Measurements from ENCODE around the gene NRK.
"Not testable (repeated sequence)": the region's sequence is repeated elsewhere in the genome, so short reads cannot be mapped to it uniquely, and the experiment has no call there.

Gene NRK

DNA sequence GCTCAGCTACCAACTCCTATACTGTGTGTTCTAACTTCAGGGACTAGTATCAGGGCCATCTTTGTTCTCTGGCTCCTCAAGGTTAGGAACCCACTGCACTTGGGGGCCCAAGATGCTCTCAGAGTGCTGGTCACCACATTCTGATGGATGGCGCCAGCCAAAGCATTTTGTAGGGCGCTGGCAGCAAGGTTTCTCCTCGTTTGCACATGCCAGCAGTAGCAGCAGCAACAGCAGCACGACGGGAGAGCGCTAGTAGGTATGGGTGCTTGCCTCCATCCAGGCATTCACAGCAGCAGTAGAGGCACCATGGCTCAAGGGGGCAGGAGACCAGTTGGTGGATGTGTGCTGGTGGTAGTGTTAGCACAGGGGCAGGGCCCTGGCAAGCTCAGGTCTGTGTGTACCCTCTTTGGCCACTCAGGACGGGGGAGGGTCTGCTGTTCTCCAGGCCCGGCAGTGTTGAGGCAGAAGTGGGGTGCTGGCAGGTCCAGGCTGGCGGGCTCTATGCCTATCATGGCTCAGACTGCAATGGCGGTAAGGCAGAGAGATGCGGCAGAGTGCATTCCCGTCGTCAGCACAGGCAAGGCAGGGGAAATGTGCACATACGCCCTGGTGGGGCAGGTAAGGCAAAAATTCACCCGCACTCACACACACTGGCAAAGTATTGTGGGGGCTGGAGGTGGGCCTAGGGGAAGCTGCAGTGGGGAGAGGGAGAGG is 159.6 kb downstream of the NRK start:
- Histone ChIP-seq H2AFZ (ENCODE audit: low read length, unreplicated experiment) (no peak overlapping the region), H3K27ac (ENCODE audit: low read depth, low read length) (no peak overlapping the region), H3K27me3 (ENCODE audit: insufficient read depth, low read length) (no peaks in the 10 kb centered on the region), H3K4me1 (ENCODE audit: control insufficient read depth, insufficient read depth, low read length, unreplicated experiment) (no peaks in the 10 kb centered on the region), H3K4me3 (ENCODE audit: low read depth, low read length) (no peak overlapping the region), H3K79me2 (ENCODE audit: control insufficient read depth, insufficient read depth, low read length, unreplicated experiment) (no peaks in the 10 kb centered on the region), H3K36me3 (ENCODE audit: insufficient read depth, low read length) (no peaks in the 10 kb centered on the region)

DNA sequence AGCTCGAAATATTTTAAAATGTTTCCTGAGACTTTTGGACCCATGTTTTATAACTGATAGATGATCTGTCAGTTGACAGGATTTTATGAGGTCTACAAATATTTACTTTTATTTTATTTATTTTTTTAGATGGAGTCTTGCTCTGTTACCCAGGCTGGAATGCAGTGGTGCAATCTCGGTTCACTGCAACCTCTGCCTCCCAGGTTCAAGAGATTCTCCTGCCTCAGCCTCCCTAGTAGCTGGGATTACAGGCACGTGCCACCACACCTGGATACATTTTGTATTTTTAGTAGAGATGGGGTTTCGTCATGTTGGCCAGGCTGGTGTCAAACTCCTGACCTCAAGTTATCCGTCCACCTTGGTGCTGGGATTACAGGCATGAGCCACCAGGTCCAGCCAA is 166.1 kb downstream of the NRK start:
- not testable (repeated sequence) for H2AFZ ChIP-seq (ENCODE audit: low read length, unreplicated experiment); H3K36me3 ChIP-seq (ENCODE audit: insufficient read depth, low read length); H3K4me3 ChIP-seq (ENCODE audit: low read depth, low read length); H3K27me3 ChIP-seq (ENCODE audit: insufficient read depth, low read length); H3K4me1 ChIP-seq (ENCODE audit: control insufficient read depth, insufficient read depth, low read length, unreplicated experiment); H3K79me2 ChIP-seq (ENCODE audit: control insufficient read depth, insufficient read depth, low read length, unreplicated experiment); H3K27ac ChIP-seq (ENCODE audit: low read depth, low read length)

DNA sequence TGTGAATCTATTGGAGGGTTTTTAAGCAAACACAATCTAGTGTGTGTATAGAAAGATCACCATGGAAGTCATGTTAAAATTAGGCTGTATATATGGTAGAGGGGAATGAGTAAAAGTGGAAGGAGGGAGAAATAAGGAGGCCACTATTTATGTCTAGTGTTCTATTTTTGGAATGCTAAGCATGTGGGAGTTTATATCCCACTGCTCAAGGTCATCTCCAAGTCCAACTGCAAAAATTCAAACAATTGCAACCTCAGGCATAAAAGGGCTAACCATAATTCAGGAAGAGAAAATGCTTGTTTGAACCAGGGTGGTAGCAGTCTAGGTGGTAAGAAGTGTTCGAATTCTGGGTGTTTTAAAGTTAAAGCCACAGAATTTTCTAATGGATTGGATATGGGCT is 177.0 kb downstream of the NRK start:
- no peaks in the 10 kb centered on the region for H3K4me1 ChIP-seq (ENCODE audit: control insufficient read depth, insufficient read depth, low read length, unreplicated experiment)
- H3K4me3 ChIP-seq (ENCODE audit: low read depth, low read length): no peak overlapping the region
- H3K27me3 ChIP-seq (ENCODE audit: insufficient read depth, low read length): no peaks in the 10 kb centered on the region
- H3K79me2 ChIP-seq (ENCODE audit: control insufficient read depth, insufficient read depth, low read length, unreplicated experiment): no peaks in the 10 kb centered on the region
- no peak overlapping the region for H2AFZ ChIP-seq (ENCODE audit: low read length, unreplicated experiment)
- H3K36me3 ChIP-seq (ENCODE audit: insufficient read depth, low read length): no peaks in the 10 kb centered on the region
- H3K27ac ChIP-seq (ENCODE audit: low read depth, low read length): no peak overlapping the region

DNA sequence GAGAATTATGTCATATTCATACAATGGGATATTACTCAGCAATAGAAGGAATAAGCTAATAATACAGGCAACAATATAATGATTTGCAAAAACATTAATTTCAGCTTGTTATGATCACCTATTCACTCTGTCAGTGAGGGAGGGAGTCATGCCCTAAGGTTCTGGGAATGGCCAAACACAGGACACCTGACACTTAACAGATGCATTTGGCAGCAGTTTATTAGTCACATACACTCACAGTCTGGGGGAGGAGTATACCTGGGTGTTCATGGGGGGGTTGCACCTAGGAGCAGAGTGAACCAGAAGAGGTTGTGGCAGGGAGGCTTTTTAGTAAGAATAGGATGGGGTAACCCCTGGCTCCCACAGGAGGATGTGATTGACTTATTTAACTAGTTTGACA is 177.9 kb downstream of the NRK start:
- Histone ChIP-seq H3K27me3 (ENCODE audit: insufficient read depth, low read length) (no peaks in the 10 kb centered on the region), H3K4me1 (ENCODE audit: control insufficient read depth, insufficient read depth, low read length, unreplicated experiment) (no peaks in the 10 kb centered on the region), H3K36me3 (ENCODE audit: insufficient read depth, low read length) (no peaks in the 10 kb centered on the region), H3K4me3 (ENCODE audit: low read depth, low read length) (no peak overlapping the region), H3K79me2 (ENCODE audit: control insufficient read depth, insufficient read depth, low read length, unreplicated experiment) (no peaks in the 10 kb centered on the region), H3K27ac (ENCODE audit: low read depth, low read length) (no peak overlapping the region), H2AFZ (ENCODE audit: low read length, unreplicated experiment) (no peak overlapping the region)

DNA sequence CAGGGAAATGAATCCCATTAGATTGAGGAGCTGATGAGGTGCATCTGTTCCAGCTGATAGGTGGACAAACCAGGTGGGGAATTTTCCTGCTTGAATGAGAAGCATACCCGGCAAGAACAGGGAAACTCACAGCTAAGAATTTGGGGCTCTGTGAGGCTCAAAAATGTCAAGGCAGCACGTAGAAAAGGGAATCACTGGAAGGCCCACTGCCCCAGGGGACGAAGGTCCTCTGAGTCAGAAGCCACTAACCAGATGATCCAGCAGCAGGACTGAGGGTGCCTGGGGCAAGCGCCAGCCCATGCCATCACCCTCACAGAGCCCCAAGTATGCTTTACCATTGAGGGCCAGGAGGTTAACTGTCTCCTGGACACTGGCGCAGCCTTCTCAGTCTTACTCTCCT is 178.3 kb downstream of the NRK start:
- H3K4me1 ChIP-seq (ENCODE audit: control insufficient read depth, insufficient read depth, low read length, unreplicated experiment); H3K27me3 ChIP-seq (ENCODE audit: insufficient read depth, low read length); H2AFZ ChIP-seq (ENCODE audit: low read length, unreplicated experiment); H3K4me3 ChIP-seq (ENCODE audit: low read depth, low read length); H3K36me3 ChIP-seq (ENCODE audit: insufficient read depth, low read length); H3K79me2 ChIP-seq (ENCODE audit: control insufficient read depth, insufficient read depth, low read length, unreplicated experiment); H3K27ac ChIP-seq (ENCODE audit: low read depth, low read length): not testable (repeated sequence)

DNA sequence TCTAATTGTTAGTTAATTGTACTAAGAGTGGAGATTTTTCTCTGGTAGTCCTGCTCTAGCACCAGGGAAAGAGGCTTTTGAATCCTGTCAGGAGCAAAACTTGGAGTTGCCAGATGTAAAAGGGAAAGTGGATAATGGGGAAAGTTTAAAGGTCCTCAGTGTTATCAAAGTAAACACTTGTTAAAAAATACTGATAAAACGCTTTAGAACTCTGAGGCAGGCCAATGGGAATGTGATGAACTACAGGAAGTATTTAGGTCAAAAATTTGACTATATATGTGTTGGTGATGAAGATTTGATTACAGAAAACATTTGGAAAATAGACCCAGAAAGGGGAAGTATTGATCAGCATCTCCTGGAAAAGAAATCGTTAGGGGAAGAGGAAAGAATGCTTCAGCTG is 183.3 kb downstream of the NRK start:
- Histone ChIP-seq H3K27ac (ENCODE audit: low read depth, low read length) (no peak overlapping the region), H3K36me3 (ENCODE audit: insufficient read depth, low read length) (no peaks in the 10 kb centered on the region), H3K4me3 (ENCODE audit: low read depth, low read length) (no peak overlapping the region), H3K4me1 (ENCODE audit: control insufficient read depth, insufficient read depth, low read length, unreplicated experiment) (no peaks in the 10 kb centered on the region), H3K27me3 (ENCODE audit: insufficient read depth, low read length) (no peaks in the 10 kb centered on the region), H3K79me2 (ENCODE audit: control insufficient read depth, insufficient read depth, low read length, unreplicated experiment) (no peaks in the 10 kb centered on the region), H2AFZ (ENCODE audit: low read length, unreplicated experiment) (no peak overlapping the region)

DNA sequence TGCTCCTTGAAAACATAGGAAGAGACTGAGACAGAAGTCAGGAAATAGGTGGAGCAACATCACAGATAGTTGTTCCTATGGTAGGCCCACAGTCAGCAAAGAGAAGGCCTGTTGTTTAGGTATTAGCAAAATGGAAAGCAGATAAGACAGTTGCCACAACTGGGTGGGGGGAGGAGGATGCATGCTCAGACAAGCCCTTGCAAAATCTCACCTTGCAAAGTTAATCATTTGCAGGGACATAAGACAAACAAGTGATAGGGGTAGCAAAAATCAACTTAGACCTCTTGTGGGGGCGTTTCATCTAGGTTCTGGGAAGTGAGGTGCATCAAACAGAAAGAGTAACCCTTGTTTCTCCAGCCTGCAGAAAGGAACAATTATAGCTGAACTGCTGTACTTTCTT is 185.5 kb downstream of the NRK start:
- Histone ChIP-seq H3K27ac (ENCODE audit: low read depth, low read length) (no peak overlapping the region), H3K27me3 (ENCODE audit: insufficient read depth, low read length) (no peaks in the 10 kb centered on the region)

More for the DNA sequence above, 185.5 kb downstream of the NRK start:
- Histone ChIP-seq H3K4me3 (ENCODE audit: low read depth, low read length) (no peak overlapping the region), H2AFZ (ENCODE audit: low read length, unreplicated experiment) (no peak overlapping the region), H3K4me1 (ENCODE audit: control insufficient read depth, insufficient read depth, low read length, unreplicated experiment) (no peaks in the 10 kb centered on the region), H3K36me3 (ENCODE audit: insufficient read depth, low read length) (no peaks in the 10 kb centered on the region), H3K79me2 (ENCODE audit: control insufficient read depth, insufficient read depth, low read length, unreplicated experiment) (no peaks in the 10 kb centered on the region)

Data from ACC112 (cell line).